Thyroid gland (tissue), 4 donors: ENCODE data around the gene RNASEH2A.

Experiments
- POLR2A ChIP-seq, 2 donors: fragments of 450-650 bp; IDR thresholded peaks; one replicate each; pipeline ENCODE4 v1.6.1; 2017; ENCODE audit warnings: antibody characterized with exemption in 2 of 2, mild to moderate bottlenecking in 2 of 2, moderate library complexity in 1 of 2
- TF ChIP-seq, protein P1 (sequence below), 6 experiments: fragments of 200-600 bp in 3 of 6; fragments of 450-650 bp in 3 of 6; sonication (generic) in 3 of 6; IDR thresholded peaks; one replicate each; pipeline ENCODE4 v1.5.1; 2016 to 2019; ENCODE audit warnings: antibody characterized with exemption in 6 of 6, mild to moderate bottlenecking in 2 of 6, inconsistent platforms in 1 of 6, moderate library complexity in 1 of 6

- TF ChIP-seq, protein P1, sequence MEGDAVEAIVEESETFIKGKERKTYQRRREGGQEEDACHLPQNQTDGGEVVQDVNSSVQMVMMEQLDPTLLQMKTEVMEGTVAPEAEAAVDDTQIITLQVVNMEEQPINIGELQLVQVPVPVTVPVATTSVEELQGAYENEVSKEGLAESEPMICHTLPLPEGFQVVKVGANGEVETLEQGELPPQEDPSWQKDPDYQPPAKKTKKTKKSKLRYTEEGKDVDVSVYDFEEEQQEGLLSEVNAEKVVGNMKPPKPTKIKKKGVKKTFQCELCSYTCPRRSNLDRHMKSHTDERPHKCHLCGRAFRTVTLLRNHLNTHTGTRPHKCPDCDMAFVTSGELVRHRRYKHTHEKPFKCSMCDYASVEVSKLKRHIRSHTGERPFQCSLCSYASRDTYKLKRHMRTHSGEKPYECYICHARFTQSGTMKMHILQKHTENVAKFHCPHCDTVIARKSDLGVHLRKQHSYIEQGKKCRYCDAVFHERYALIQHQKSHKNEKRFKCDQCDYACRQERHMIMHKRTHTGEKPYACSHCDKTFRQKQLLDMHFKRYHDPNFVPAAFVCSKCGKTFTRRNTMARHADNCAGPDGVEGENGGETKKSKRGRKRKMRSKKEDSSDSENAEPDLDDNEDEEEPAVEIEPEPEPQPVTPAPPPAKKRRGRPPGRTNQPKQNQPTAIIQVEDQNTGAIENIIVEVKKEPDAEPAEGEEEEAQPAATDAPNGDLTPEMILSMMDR (IDR thresholded peaks at IDR 0.05): no peak
- TF ChIP-seq POLR2A (IDR thresholded peaks at IDR 0.05): no peak
Observed at GRCh38 chr19:12763100-12763499, 43.3 kb upstream of the RNASEH2A start.
